Measurements from ENCODE around the gene IL20RA. TPM values are rescaled to one million over a fixed set of nuclear protein-coding genes. Genes with fewer than 3 reads are reported as not detected.
"Not testable (repeated sequence)": the region's sequence is repeated elsewhere in the genome, so short reads cannot be mapped to it uniquely, and the experiment has no call there.

IL20RA gene
- total RNA-seq, 1 experiment from 2014 or later: not detected

DNA sequence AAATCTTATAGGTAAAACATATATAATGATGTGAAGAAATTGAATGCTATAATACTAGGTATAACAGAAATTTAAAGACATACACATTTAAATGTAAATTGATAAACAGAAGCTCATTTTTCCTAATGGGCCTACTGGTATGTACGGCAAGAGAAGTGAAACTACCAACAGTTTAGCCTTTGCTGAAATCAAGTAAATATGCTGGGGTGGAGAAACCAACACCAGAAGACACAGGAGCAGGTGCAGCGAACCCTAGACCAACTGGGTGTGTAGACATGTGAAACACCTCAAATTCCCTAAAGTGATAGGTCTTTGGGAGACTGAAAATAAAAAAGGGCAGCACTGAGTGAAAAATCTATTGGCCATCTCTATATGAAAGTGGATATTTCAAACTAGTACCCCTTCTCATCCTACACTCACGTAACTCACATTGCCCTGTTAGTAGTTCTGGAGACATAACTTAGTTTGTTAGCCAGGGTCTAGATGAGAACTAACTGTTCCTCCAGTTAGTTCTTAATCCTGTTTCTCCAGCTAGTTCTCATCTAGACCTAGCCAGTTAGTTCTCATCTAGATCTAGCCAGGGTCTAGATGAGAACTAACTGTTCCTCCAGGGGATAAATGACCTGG is 69.6 kb downstream of the IL20RA start:
- no peak for DNase-seq (ENCODE audit: low spot score)

DNA sequence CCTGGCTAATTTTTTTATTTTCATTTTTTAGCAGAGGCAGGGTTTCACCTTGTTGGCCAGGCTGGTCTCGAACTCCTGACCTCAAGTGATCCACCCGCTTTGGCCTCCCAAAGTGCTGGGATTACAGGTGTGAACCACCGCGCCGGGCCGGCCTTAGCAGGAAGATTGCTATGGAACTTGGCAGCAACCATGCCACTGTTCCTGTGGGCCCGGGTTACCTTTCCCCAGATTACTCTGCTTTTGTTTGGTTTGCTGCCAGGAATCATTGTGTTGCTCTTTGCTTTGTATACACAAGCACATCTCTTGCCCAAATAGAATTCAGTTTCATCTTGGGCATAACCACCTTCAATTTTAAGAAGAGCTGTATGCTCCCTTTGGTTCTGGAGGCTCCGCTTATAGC is 71.0 kb downstream of the IL20RA start:
- DNase-seq (ENCODE audit: low spot score): not testable (repeated sequence)

DNA sequence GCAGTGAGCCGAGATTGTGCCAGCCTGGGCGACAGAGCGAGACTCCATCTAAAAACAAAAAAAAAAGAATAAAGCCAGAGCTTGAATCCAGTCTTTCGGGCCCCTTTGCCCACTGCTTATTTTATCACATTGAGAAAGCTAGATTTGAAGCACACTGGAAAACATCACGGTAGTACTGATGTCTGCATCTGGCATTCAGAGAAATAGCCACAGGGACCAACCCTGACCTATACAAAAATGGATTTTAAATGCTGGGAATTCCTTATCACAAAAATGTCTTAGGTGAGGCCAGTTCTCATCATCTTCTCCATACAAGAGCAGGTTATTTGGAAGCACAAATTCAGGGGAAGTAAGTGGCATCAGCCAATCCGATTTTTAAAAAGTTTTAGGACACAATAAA is 73.2 kb downstream of the IL20RA start:
- no peak for DNase-seq (ENCODE audit: low spot score)

DNA sequence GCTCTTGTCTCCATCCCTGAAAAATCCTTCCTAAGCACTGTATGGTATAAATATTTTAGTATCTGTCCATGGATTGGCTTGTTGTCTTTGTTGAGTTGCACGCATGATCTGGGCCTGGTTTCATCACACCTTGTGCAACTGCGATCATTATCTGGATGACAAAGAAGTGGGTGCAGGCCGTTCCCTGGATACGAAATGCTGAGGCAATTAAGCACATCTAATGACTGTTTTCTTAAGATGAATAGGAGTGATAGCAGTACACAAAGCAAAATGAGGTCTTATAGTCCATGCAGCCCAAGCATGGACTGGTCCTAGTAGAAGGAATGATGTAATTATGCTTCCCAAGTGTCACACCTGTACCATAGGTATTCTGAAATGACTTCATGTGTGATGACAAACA is 74.8 kb downstream of the IL20RA start:
- DNase-seq (ENCODE audit: low spot score): no peak

DNA sequence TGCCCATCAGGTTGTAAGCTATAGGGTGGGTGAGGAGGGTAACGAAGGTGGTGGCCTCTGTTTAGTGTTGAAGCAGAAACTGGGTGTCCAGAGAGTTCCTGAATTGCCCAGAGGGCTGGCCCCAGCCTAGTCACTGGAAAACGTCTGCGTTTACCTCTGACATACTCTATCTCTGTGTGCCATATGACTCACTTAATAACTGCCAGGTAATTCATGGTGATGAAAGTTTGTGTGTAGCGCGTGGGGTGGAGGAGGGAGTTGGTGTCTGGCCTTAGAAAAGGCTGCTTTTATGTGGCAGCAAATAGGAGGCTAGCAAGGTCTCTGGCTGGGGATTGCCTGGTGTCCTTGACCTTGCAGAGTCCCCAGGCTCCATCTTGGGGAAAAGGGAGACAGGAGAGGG is 75.3 kb downstream of the IL20RA start:
- DNase-seq (ENCODE audit: low spot score): no peak

DNA sequence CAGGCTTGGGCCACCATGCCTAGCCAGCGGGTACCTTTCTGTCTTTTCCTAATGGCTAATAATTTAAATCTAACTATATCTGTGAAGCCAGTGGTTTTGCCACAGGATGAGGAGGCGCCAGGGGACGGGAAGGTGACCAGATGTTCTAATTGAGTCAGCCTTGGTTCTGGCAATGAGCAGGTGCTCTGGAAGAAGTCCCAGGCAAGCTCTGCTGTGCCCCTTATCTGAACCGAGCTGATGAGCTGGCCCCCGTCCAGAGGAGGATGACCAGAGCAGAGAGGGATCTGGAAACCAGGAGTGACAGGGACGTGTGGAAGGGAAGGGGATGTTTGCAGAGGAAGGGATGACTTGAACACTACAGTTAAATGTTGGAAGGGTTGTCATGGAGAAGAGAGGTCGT is 75.9 kb downstream of the IL20RA start:
- no peak for DNase-seq (ENCODE audit: low spot score)

DNA sequence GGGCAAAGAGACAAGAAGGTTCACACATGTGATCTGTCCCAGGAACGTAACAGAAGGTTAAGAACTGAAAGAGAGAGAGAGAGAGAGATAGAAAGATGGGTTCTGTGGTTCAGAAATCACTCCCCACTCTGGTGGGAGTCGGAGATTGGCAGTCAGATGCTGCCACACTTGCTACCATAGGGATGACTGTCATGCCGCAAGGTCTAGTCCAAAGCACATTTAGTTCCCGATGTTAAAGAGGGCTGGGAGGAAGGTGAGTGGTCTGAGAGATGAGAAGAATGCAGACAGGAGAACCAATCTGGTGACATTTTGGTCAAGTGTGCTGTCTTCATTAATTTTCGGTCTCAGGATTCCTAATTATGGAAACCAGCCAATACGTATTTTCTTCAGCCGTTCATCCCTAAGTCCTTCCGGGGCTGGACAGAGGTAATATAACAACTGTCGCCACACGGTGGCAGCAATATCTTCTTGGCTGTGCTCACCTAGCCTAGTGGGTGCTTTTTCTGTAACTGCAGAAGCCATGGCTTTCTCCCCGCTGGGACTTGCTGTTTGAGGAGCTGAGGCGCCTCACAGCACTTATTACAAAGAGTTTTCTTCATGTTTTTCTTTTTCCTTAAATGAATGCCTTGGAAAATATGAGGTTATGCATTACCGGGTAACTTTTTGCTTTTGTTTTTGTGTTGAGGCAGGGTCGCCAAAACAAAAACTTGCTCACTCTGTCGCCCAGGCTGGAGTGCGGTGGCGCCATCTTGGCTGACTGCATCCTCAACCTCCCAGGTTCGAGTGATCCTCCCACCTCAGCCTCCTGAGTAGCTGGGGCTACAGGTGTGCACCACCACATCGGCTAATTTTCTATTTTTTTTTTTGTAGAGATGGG is 76.7 kb downstream of the IL20RA start:
- peak; percentile 74 for DNase-seq (ENCODE audit: low spot score)

DNA sequence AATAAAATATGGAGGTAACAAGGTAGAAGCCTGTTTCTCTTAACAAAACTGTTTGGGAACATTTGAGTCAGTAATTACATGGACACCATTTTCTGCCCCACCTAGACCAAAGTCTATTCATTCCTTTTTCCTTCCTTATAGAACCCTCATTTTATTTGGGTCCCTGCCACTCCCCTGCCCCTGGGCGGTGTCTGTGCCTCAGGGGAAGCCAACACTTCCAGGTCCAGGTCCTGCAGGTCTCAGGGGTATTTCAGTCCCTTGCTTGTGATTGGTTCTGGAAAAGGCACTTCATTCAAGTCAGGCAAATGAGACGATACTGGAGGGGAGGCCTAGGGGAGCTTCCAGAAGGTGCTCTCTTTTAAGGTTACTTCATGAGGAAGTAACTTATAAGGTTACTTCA is 80.4 kb downstream of the IL20RA start:
- no peak for DNase-seq (ENCODE audit: low spot score)

DNA sequence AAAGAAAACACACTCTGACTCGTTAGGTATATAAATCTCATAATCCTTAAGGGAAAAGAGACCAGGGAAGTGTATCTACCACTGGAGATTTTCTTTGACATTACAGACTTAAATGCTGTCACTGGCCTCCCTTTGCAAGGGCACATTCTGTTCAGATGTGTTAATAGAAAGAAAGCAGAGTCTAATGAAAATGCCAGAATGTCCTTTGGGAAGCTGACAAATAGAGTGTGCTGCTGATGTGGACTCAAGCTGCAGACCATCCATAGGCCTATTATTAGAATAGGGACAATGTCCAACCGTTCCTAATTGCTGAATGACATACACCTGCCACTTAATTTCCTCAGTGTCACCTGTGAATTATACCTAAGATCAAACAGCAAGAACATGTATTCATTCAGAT is 81.5 kb downstream of the IL20RA start:
- no peak for DNase-seq (ENCODE audit: low spot score)

DNA sequence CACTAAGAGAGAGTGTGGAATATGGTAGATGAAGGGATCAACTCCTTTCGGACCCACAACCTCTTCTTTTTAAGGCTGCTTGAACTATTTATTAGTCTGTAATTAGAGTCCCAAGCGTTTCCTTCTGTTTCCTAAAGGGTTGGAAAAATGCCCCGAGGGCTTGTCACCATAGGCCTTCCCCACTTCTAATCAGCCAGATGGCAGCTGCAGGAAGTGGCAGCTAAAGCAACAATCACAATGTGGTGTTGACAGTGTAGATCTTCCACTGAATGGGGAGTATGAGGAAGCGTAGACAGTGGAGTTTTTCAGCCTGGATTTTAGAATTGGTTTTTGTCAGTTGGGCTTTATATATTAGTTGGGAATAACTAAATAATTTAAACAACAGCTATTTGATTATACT is 82.1 kb downstream of the IL20RA start:
- peak; percentile 5 for DNase-seq (ENCODE audit: low spot score)

DNA sequence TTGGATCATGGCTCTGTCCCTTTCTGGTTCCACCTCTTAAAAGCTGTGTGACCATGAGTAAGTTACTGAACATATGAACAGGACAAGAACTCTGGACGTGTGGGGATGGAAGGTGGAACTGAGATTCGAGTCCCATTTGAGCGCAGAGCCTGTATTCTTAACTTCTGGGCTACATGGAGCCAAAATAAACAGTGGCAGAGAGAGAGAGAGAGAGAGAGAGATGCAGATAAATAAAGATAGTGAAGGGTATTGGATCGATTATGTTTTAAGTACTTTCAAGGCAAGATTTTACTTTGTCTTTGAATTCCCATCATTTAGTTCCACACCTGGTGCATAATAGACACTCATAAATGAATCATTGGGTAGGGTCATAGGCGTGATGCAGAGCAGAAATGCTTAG is 82.9 kb downstream of the IL20RA start:
- no peak for DNase-seq (ENCODE audit: low spot score)

DNA sequence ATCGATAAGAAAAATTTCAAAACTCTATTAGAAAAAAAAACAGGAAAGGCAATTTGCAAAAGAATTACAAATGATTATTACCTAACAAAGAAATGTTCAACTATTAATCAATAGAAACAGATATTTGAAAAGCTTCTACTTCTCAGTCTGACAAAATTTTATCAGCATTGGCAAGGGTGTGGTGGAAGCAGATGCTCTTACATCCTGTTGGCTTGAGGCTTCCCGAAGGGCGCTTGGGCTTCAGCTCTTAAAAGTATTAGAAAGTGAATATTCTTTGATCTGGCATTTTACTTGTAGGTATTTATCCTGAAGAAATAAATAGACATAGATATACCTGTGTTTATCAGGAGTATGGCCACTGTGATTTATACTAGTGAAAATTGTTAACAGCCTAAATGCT is 84.0 kb downstream of the IL20RA start:
- no peak for DNase-seq (ENCODE audit: low spot score)

DNA sequence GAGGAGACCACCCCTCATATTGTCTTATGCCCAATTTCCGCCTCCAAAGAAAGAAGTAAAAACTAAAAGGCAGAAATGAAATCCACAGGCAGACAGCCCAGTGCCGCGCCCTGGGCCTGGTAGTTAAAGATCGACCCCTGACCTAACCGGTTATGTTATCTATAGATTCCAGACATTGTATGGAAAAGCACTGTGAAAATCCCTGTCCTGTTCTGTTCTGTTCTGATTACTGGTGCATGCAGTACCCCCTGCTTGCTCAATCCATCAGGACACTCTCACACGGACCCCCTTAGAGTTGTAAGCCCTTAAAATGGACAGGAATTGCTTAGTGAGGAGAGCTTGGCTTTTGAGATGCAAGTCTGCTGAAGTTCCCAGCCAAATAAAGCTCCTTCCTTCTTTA is 84.8 kb downstream of the IL20RA start:
- DNase-seq (ENCODE audit: low spot score): not testable (repeated sequence)

DNA sequence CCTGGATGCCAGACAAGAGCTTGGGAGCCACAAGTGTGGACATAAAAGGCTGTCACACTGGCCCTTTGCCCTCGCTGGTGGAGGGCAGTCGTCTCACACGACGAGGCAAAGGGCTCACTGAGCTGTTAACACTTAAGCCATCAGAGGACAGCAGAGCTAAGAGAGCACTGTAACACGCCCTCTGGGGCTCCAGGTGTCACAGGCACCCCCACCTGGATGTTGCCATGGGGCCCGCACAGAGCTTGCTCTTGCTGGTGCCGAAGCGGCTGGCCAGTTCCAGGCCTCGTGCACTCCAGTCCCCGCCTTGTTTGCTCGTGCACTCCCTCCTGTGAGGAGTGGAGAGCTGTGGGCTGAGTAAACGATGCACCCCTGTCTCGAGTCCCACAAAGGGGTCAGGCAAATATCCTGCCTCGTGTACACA is 85.3 kb downstream of the IL20RA start:
- no peak for DNase-seq (ENCODE audit: low spot score)

DNA sequence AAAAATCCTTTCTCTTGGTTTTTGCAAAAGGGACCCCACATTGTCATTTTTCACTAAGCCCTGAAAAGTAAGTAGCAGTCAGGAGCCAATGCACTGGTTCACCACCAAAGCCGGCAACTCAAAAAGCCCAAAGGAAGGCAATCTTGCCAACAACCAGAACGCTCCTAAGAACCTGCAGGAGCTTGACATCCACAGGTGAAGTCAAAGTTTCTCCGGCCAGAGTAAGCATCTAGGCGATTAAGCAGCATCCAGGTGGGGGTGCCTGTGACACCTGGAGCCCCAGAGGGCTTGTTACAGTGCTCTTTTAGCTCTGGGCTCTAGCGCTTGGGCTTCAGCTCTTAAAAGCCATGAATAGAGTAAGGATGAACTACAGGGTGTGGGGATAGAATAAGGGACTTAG is 86.6 kb downstream of the IL20RA start:
- DNase-seq (ENCODE audit: low spot score): no peak

DNA sequence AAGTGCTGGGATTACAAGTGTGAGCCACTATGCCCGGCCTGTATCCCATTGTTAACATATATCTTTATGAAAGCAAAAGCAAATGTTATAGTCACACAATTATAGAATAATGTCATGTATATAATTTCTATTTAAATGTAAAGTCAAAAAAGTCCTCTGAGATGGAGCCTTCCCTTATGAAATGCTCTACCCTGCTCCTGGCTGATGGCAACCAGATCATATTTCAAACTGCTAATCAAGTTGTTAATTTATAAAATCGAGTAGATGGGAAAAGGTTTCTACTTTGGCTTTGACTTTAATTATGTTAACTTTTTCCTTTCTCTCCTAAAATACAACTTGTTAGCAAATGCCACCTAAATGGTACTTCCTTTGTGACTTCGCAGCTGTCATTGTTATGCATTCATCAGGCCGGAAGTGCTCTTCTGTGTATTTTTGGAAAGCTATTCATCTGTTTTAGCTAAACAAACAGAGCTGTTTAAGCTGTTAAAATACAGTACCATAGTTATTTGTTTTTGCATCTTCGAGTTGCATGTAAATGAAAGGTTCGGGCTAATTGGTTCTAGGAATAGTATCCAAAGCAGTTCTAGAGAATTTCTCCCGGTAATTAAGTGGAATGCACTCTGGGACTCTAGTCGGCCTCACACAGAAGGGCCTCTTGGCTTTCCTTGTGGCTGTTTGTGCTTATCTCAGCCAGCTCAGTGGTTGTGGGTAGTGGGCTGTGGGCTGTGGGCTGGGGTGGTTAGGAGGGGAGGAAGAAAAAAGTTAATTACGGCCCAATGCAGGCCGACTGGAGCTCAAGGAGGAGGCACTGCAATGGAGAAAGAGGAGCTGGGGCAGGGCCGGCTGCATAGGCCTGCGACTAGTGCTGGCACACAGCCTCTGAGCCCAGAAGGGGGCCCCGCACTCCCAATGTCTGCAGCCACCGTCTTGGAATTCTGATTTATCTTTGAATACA is 87.9 kb downstream of the IL20RA start:
- DNase-seq (ENCODE audit: low spot score): no peak

DNA sequence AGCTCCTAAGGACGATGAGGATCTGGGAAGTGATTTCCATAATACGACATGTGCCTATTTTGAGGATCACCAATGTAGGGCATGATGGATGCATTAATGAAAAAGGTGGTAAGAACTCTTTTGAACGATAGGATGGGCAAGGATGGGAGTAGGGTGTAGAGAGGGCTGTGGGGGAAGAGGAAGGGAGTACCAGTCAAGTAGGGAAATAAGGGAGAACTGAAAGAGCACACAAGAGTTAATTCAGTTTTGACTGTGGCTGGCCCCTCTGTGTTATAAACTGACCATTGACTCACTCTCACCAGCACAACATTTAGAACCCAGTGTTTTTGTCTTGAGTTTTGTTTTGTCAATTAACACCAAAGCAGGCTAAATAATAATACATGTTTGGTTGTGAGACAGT is 89.6 kb downstream of the IL20RA start:
- DNase-seq (ENCODE audit: low spot score): no peak

DNA sequence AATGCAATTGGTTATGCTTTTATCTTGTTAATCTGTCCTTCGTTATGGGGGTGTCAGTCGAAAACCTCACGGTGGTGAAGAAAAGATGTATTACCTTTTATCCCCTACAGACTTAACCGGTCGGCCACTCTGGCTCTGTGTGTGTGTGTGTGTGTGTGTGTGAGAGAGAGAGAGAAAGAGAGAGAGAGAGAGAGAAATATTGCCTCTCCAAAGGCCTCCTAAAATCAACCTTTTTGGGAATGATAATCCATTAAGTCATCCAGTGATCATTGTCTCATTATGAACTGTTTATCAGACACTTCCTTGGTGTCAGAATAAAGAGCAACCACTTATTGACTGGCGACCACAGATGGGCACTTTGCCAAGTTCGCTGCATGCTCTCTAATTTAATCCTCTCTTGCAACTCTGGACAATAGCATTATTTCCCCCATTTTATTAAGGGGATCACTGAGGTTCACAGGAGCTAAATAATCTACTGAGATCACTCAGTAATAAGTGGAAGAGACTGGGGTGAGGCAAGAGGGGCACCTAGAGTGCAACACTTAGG is 92.0 kb downstream of the IL20RA start:
- no peak for DNase-seq (ENCODE audit: low spot score)

DNA sequence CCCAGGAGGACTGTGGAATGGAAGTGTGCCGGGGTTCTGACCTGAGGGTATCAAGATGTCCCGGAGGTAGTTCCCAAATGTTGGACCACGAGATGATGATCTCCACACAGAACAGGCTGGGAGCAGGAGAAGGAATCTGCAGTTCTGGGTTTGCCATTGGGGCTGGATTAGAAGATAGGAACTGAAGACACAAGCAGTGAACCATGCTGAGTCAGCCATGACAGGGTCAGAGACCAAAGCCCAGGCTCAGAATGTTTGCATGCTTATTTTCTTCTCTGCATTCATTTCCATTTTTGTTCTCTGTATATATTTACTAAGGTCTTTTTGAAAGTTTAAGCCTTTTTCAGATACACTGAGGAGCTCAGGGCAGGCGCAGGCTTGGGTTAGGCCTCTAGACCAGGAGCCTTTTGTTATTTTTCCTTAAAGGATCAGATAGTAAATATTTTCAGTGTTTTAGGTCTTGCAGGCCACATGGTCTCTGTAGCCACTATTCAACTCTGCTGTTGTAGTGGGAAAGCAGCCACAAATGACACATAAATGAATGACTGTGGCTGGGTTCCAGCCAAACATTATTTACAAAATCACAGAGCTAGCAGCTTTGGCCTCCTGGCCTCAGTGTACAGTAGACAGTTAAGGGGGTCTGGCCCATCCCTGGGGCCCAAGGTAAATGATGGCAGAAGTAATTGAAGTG is 94.2 kb downstream of the IL20RA start:
- no peak for DNase-seq (ENCODE audit: low spot score)
